ENCODE results near the gene C10orf90. TPM values are rescaled to one million over a fixed set of nuclear protein-coding genes. Genes with fewer than 3 reads are reported as not detected.

C10orf90 gene
- total and polyA plus RNA-seq, 2 of the 8 experiments (the other 6 are each of a cell fraction or from before 2014, with no cell fraction given): 0.21 TPM; not detected in 1

GRCh38 chr10:126508535-126509040 is 161.9 kb downstream of the C10orf90 start:
- POLR2A ChIA-PET (ENCODE audit: partially characterized antibody): no interaction called here
- H3K79me1 ChIP-seq (ENCODE audit: low read depth, low read length): no peaks in the 10 kb centered on the region
- H3K4me3 ChIP-seq (ENCODE audit: extremely low read depth in 1 of 4, insufficient read depth in 2 of 4, low read depth in 3 of 4, low read length in 4 of 4): no peak overlapping the region
- no peak overlapping the region for H2BK15ac ChIP-seq (ENCODE audit: low read length)
- 74% methylated on average over 9 of the region's 9 CpGs; no CpG with 5 or more reads in 1 of the 2 experiments for WGBS, 2 experiments (ENCODE audit: extremely low coverage in 1 of 2, insufficient coverage in 1 of 2, insufficient read length in 1 of 2, insufficient replicate concordance in 2 of 2, low coverage in 1 of 2, low lambda C conversion rate in 2 of 2, missing lambda C conversion rate in 1 of 2)
- H2BK12ac ChIP-seq (ENCODE audit: low read depth, low read length): no peak overlapping the region
- CTCF ChIA-PET (ENCODE audit: partially characterized antibody): interaction anchor here (0.6 kb wide), 1 partner anchor 17 kb away, joined by 3 read pairs; no protein-coding TSS in a partner anchor
- no peak overlapping the region for H4K91ac ChIP-seq (replicated peaks; ENCODE audit: insufficient read length, low read length)
- H2BK5ac ChIP-seq (ENCODE audit: low read depth, low read length): no peak overlapping the region
- H2AK5ac ChIP-seq (ENCODE audit: low read depth, low read length): no peak overlapping the region
- no peaks in the 10 kb centered on the region for H3K36me3 ChIP-seq (ENCODE audit: control insufficient read depth in 2 of 4, insufficient read depth in 4 of 4, low read length in 3 of 4)
- H2BK120ac ChIP-seq (replicated peaks; ENCODE audit: low read depth, low read length): no peak overlapping the region
- H3K79me2 ChIP-seq (ENCODE audit: control insufficient read depth in 1 of 2, insufficient read depth in 2 of 2, low read length in 2 of 2): no peaks in the 10 kb centered on the region
- FAIRE-seq (no peak), DNase-seq (ENCODE audit: low read depth in 1 of 2, low spot score in 2 of 2) (no peak)
- H4K8ac ChIP-seq (ENCODE audit: extremely low read depth, insufficient read depth, low read length): no peak overlapping the region
- no peak overlapping the region for H3K27ac ChIP-seq (ENCODE audit: low read depth, low read length)
- no peak overlapping the region for H3K56ac ChIP-seq (replicated peaks; ENCODE audit: insufficient read length, low read depth, low read length)
- H3K4me2 ChIP-seq (ENCODE audit: insufficient read depth in 1 of 2, low read depth in 2 of 2, low read length in 2 of 2): no peak overlapping the region
- no peak overlapping the region for H3K4ac ChIP-seq (replicated peaks; ENCODE audit: insufficient read length, low read depth, low read length)
- H2BK20ac ChIP-seq (ENCODE audit: low read length): no peak overlapping the region
- H3K9ac ChIP-seq (replicated peaks in 1 of 4; ENCODE audit: extremely low read depth in 1 of 4, low read depth in 3 of 4, low read length in 3 of 4): no peak overlapping the region
- no peak overlapping the region for H2AFZ ChIP-seq (ENCODE audit: low read length)
- H3K27me3 ChIP-seq (replicated peaks in 1 of 4; ENCODE audit: control insufficient read depth in 3 of 4, extremely low read depth in 1 of 4, insufficient read depth in 3 of 4, low read length in 3 of 4): no peaks in the 10 kb centered on the region
- no peaks in the 10 kb centered on the region for H4K20me1 ChIP-seq (replicated peaks in 1 of 2; ENCODE audit: control insufficient read depth in 1 of 2, insufficient read depth in 2 of 2, low read length in 2 of 2)
- no peak overlapping the region for H4K5ac ChIP-seq (ENCODE audit: insufficient read length, low read depth, low read length)
- H3K23me2 ChIP-seq (ENCODE audit: low read depth, low read length): peaks cover 2% of the 10 kb centered on the region; the same call in 1 of the 2 replicates
- no peaks in the 10 kb centered on the region for H3K9me3 ChIP-seq (ENCODE audit: insufficient read depth in 2 of 2, low read depth in 1 of 2, low read length in 1 of 2)
- TF ChIP-seq EGR1 (IDR thresholded peaks at IDR 0.05; ENCODE audit: borderline replicate concordance, low read depth, low read length) (no peak), ASH2L (IDR thresholded peaks at IDR 0.05; ENCODE audit: low read length) (no peak), TBP (IDR thresholded peaks at IDR 0.05; ENCODE audit: low read depth, low read length) (no peak), SIX5 (IDR thresholded peaks at IDR 0.05; ENCODE audit: low read depth, low read length) (no peak), BACH1 (IDR thresholded peaks at IDR 0.05; ENCODE audit: low read length) (no peak), RXRA (IDR thresholded peaks at IDR 0.05; ENCODE audit: insufficient read depth, low read depth, low read length) (no peak), MAFK (IDR thresholded peaks at IDR 0.05; ENCODE audit: low read depth, low read length) (no peak), GTF2F1 (IDR thresholded peaks at IDR 0.05; ENCODE audit: borderline replicate concordance, low read depth, low read length) (no peak), CHD2 (IDR thresholded peaks at IDR 0.05; ENCODE audit: low read length) (no peak), RFX5 (IDR thresholded peaks at IDR 0.05; ENCODE audit: borderline replicate concordance, low read depth, low read length) (no peak), YY1 (IDR thresholded peaks at IDR 0.05; ENCODE audit: low read depth, low read length) (no peak), SUZ12 (IDR thresholded peaks at IDR 0.05; ENCODE audit: low read length) (no peak)
- no peak overlapping the region for H3K18ac ChIP-seq (ENCODE audit: extremely low read depth, low read length)
- no peak overlapping the region for H3K14ac ChIP-seq (ENCODE audit: insufficient read length)
- H3K4me1 ChIP-seq (replicated peaks in 1 of 4; ENCODE audit: control insufficient read depth in 3 of 4, insufficient read depth in 4 of 4, low read length in 3 of 4): no peaks in the 10 kb centered on the region
- H3K23ac ChIP-seq (ENCODE audit: insufficient read length): no peak overlapping the region

All from H1 (cell line).